ENCODE data around the gene PMPCA. TPM values are rescaled to one million over a fixed set of nuclear protein-coding genes. Genes with fewer than 3 reads are reported as not detected.

Gene PMPCA
- polyA plus RNA-seq, 1 donor (not counting 4 experiments of a cell fraction or from before 2014, with no cell fraction given), result 85.9 TPM

GRCh38 chr9:136368190-136368589 lies 42.3 kb upstream of the PMPCA start:
- Histone ChIP-seq H3K4me1 (ENCODE audit: control insufficient read depth, extremely low read depth, insufficient read depth, low read length) (peaks cover 14% of the 10 kb centered on the region), H2AFZ (ENCODE audit: control insufficient read depth, low read length) (no peak overlapping the region), H3K79me2 (ENCODE audit: control insufficient read depth, insufficient read depth, low read length) (no peaks in the 10 kb centered on the region), H3K9me3 (ENCODE audit: control insufficient read depth, low read depth, low read length) (no peaks in the 10 kb centered on the region), H3K9me1 (ENCODE audit: control insufficient read depth, extremely low read depth, insufficient read depth, low read length) (no peaks in the 10 kb centered on the region), H3K36me3 (ENCODE audit: control insufficient read depth in 2 of 2, extremely low read depth in 1 of 2, insufficient read depth in 2 of 2, low read length in 2 of 2) (peaks cover 0 to 1% of the 10 kb centered on the region in 2 experiments), H3K9ac (ENCODE audit: control insufficient read depth, extremely low read depth, insufficient read depth, low read length) (no peak overlapping the region), H3K4me3 (ENCODE audit: control insufficient read depth in 2 of 3, extremely low read depth in 1 of 3, insufficient read depth in 2 of 3, low read depth in 1 of 3, low read length in 3 of 3) (no peak overlapping the region), H4K20me1 (ENCODE audit: control insufficient read depth, extremely low read depth, insufficient read depth, low read length) (no peaks in the 10 kb centered on the region), H3K27ac (ENCODE audit: control insufficient read depth, insufficient read depth, low read length) (no peak overlapping the region), H3K27me3 (ENCODE audit: control insufficient read depth, extremely low read depth, insufficient read depth, low read length) (no peaks in the 10 kb centered on the region), H3K4me2 (ENCODE audit: control insufficient read depth, extremely low read depth, insufficient read depth, low read depth, low read length) (no peak overlapping the region)
- dilution Hi-C loops (cut with MboI; ENCODE audit: extremely low pct_ligation_motif_present, low sequenced_read_pairs), result no loop called here
- no peak for DNase-seq (ENCODE audit: low read depth, low spot score)
- no peak for FAIRE-seq
- no peak for TF ChIP-seq EZH2 (IDR thresholded peaks at IDR 0.05; ENCODE audit: low read length)
- TF ChIP-seq CTCF (optimal IDR thresholded peaks at IDR 0.05 in 1 of 3, IDR thresholded peaks at IDR 0.05 in 1 of 3, conservative IDR thresholded peaks at IDR 0.05 in 1 of 3; ENCODE audit: extremely low read depth in 1 of 3, insufficient read depth in 2 of 3, low read length in 3 of 3), result no peak

- DNase-seq (ENCODE audit: low read depth, low spot score) (no peak), FAIRE-seq (no peak)
- Histone ChIP-seq H3K9ac (ENCODE audit: control insufficient read depth, extremely low read depth, insufficient read depth, low read length) (no peak overlapping the region), H3K79me2 (ENCODE audit: control insufficient read depth, insufficient read depth, low read length) (no peaks in the 10 kb centered on the region), H4K20me1 (ENCODE audit: control insufficient read depth, extremely low read depth, insufficient read depth, low read length) (no peaks in the 10 kb centered on the region), H3K4me2 (ENCODE audit: control insufficient read depth, extremely low read depth, insufficient read depth, low read depth, low read length) (no peak overlapping the region), H3K36me3 (ENCODE audit: control insufficient read depth in 2 of 2, extremely low read depth in 1 of 2, insufficient read depth in 2 of 2, low read length in 2 of 2) (peaks cover 0 to 5% of the 10 kb centered on the region in 2 experiments), H3K9me1 (ENCODE audit: control insufficient read depth, extremely low read depth, insufficient read depth, low read length) (no peaks in the 10 kb centered on the region), H3K9me3 (ENCODE audit: control insufficient read depth, low read depth, low read length) (no peaks in the 10 kb centered on the region), H3K27me3 (ENCODE audit: control insufficient read depth, extremely low read depth, insufficient read depth, low read length) (no peaks in the 10 kb centered on the region), H3K4me1 (ENCODE audit: control insufficient read depth, extremely low read depth, insufficient read depth, low read length) (peaks cover 8% of the 10 kb centered on the region), H2AFZ (ENCODE audit: control insufficient read depth, low read length) (no peak overlapping the region), H3K27ac (ENCODE audit: control insufficient read depth, insufficient read depth, low read length) (no peak overlapping the region), H3K4me3 (ENCODE audit: control insufficient read depth in 2 of 3, extremely low read depth in 1 of 3, insufficient read depth in 2 of 3, low read depth in 1 of 3, low read length in 3 of 3) (no peak overlapping the region)
- TF ChIP-seq EZH2 (IDR thresholded peaks at IDR 0.05; ENCODE audit: low read length) (no peak), CTCF (optimal IDR thresholded peaks at IDR 0.05 in 1 of 3, IDR thresholded peaks at IDR 0.05 in 1 of 3, conservative IDR thresholded peaks at IDR 0.05 in 1 of 3; ENCODE audit: extremely low read depth in 1 of 3, insufficient read depth in 2 of 3, low read length in 3 of 3) (no peak)
- dilution Hi-C loops (cut with MboI; ENCODE audit: extremely low pct_ligation_motif_present, low sequenced_read_pairs), result no loop called here
These were observed 40.4 kb upstream of the PMPCA start for GRCh38 chr9:136370037-136370436.

All from keratinocyte (primary cell).